NCI-H2081 (cell line): ENCODE measurements around the gene SOBP.
A peak's percentile ranks its signal among the peaks of the same experiment; 100 is the strongest.

Experiments used
- DNase-seq, 2 experiments: peaks; one replicate each; lab custom pipeline; 2025; lab: John Stamatoyannopoulos, UW

SOBP gene

DNA sequence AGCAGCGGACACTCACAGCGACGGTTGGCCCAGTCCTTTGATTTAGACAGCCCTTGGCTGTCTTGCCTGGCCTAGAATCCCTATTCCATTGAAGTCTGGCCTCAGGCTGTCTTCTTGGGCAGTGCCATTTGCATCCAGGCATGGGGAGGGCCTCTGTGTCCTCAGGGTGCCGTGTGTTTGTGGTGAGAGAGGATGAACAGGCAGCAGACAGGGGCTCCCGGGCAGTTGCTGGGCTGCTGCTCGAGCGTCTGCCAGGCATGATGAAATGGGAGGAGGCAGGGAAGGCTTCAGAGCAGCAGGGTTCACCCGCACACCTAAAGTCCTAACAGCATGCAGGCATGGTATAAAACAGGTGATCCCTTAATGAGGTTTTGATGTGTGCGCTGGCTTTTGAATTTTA is 126.9 kb downstream of the SOBP start:
- peak in 1 of 2 experiments; percentile 2 for DNase-seq

- DNase-seq: no peak
Measured at GRCh38 chr6:107617341-107617932, 127.5 kb downstream of the SOBP start.

DNA sequence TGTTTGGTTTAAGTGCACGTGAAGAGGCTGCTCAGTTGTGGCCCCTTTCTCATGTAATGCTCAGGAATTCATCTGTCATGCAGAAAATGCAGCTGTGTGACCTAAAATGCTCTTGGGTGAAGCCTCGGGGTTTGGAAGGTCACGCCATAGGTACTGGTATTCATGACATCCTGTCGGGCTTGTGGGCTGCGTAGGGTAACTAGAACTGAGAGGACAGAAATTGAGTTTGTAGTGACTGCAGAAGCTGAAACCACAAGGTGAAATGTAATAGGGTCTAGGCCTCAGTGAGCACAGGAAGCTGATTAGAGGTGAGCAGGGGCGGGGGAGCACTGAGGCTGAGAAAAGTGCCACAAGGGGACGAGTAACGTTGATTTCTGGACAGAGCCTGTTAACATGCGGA is 128.8 kb downstream of the SOBP start:
- DNase-seq: no peak

GRCh38 chr6:107620732-107621131 is 130.8 kb downstream of the SOBP start:
- peak in 1 of 2 experiments; percentile 43 for DNase-seq

DNA sequence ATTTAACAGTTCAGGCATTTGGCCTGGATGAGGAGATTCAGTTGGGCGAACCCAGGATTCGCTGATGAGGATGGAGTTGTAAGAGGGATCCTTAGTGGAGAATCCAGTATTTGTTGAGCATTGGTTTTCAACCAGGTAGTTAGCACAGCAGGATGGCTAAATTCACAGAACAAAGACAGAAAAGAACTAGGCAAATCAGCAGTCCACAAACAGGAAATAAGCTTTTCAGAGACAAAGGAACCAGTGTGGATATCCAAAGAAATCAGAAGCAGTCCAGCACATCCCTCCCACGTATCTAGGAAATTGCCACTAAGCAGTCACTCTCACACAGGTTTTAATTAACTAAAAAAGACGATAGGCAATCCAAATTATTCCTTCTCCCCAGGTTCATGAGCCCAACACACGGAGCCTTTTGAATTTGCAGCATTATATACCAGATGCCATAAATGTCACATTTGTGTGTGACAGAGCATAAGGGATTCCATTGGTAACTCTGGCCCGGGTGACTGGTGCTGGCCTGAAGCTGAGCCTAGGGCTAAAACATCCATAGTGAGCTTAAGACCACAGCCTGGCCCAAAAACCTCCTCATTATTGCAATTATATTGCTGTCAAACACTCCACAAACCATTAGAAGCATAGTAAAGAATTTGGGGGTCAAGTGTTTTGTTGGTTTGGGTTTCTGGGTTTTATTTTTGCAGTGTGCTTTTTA is 131.5 kb downstream of the SOBP start:
- DNase-seq: peak; percentile 37 to 79

GRCh38 chr6:107622269-107622668 is 132.4 kb downstream of the SOBP start:
- DNase-seq: no peak

GRCh38 chr6:107624050-107624449 is 134.1 kb downstream of the SOBP start:
- DNase-seq: no peak

- DNase-seq: no peak
Measured at GRCh38 chr6:107624541-107624940, 134.6 kb downstream of the SOBP start.

DNA sequence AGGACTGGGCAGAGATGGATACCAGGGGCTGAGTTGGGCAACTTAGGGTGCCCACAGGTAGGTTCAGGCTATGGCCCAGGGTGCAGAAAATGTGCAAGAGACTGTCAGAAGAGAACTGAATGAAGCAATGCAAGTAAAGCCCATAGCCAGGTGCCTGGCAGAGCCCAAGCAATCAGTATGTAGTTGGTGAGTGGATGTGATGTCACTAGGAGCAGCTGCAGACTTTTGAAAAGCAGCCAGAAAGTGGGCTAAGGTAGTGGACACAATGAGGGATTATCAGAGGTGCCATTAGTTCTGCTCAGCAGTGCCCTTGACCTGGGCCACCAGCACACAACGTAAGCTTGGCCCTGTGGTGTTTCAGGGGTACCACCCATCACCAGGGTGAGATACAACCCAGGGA is 135.3 kb downstream of the SOBP start:
- DNase-seq: peak in 1 of 2 experiments; percentile 14

GRCh38 chr6:107626645-107627044 is 136.7 kb downstream of the SOBP start:
- DNase-seq: no peak

DNA sequence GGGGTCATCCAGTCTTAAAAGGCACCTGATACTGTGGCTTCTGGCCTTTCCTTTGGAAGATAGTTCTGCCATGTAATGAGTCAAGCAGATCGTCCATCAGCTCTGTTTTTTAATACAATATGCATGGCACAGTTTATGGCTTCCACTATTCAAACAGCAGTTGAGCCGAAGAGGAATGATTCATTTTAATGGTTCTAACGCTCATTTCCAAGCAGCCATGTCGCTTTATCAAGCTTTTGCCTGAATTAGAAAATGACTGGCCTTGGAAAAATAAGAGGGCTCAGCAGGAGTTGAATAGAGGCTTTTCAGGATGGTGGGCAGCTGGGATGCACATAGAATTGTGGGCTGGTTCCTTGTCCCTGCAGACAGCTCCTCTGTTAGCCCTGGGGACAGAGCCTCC is 138.1 kb downstream of the SOBP start:
- DNase-seq: peak; percentile 28 to 44

DNA sequence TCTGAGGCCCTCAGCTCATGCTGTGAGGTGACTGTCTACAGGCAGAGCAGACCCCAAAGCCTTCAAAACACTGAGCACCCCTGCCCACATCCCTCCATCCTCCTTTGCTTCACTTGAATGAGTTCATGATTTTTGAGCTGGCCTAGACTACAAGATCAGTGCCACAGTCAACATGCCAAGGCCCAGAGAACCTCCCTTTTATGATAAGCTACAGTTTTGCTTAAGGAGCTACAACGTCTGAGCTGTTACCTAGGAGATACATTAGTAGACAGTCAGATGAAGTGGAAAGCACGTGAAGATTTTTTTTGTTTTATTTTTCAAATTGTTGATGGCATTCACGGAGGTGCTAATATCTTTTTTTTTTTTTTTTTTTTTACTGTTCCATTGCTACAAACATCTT is 139.0 kb downstream of the SOBP start:
- DNase-seq: no peak

DNA sequence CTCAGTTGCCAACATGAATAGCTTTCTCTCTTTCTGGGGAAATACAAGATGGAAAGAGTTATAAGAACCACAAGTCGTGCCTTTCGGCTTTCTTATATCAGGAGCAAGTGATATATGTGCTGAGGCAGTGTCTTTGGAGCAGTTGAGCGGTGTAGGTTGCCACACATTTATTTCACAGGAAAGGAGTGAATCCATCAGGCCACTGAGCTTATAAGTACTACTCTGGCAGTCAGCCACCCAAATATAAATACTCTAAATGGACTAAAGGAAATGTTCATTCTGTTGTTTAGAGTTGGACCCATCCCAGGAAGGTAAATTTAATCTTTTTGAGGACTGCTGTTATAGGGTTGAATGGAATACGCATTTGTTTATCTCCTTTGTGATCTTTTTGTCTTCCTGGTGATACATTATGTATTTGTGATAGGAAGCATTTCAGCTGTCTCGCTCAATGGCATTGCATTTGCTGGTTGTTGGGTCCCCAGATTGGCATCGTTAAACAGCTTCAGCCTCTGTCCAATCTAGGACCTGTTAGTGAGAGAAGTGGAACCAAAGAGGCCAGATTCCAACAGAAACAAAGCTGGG is 139.7 kb downstream of the SOBP start:
- DNase-seq: peak; percentile 62 to 91

GRCh38 chr6:107630348-107630977 is 140.5 kb downstream of the SOBP start:
- no peak for DNase-seq

DNA sequence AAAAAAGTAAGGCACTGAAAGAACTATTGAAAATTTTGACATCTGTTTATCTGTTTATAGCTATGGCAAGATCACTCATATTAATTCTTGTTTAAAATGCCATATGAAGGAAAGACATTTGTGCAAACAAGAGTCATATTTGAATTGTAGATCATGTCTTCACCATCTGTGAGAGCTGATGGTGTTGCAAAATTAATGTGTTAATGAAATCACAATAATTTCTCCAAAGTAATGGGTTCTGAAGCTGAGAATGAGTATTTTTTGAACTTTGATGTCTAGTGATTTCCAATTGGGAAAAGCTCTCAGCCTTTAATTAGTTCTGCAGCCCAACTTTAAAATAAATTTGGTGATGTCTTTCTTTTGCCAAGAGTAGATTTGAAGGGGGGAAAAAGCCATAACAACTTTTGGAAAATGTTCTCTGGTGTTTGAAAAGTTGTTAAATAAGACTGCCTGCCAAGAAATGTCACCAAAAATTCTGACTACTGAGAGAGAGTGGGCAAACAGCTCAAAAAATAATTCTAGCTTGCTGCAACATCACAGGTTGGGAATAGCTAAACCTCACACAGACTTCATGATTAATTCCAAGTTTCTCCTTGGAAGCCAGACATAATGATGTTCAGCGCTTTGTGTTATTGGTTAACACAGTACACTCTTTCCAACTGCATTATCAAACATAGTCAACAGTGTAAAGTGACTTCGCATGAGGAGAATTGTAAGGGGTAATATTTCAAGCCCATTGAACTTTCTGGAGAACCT is 142.6 kb downstream of the SOBP start:
- no peak for DNase-seq

GRCh38 chr6:107633680-107634323 is 143.9 kb downstream of the SOBP start:
- no peak for DNase-seq

DNA sequence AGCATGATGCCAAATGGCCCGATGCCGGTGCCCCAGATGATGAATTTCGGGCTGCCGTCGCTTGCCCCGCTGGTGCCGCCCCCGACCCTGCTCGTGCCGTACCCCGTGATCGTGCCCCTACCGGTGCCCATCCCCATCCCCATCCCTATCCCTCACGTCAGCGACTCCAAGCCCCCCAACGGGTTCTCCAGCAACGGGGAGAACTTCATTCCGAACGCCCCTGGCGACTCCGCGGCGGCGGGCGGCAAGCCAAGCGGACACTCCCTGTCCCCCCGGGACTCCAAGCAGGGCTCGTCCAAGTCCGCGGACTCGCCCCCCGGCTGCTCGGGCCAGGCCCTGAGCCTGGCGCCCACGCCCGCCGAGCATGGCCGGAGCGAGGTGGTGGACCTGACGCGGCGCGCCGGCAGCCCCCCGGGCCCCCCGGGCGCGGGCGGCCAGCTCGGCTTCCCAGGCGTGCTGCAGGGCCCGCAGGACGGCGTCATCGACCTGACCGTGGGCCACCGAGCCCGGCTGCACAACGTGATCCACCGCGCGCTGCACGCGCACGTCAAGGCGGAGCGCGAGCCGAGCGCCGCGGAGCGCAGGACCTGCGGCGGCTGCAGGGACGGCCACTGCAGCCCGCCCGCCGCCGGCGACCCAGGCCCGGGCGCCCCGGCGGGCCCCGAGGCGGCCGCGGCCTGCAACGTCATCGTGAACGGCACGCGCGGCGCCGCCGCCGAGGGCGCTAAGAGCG is 144.6 kb downstream of the SOBP start:
- DNase-seq: no peak

DNA sequence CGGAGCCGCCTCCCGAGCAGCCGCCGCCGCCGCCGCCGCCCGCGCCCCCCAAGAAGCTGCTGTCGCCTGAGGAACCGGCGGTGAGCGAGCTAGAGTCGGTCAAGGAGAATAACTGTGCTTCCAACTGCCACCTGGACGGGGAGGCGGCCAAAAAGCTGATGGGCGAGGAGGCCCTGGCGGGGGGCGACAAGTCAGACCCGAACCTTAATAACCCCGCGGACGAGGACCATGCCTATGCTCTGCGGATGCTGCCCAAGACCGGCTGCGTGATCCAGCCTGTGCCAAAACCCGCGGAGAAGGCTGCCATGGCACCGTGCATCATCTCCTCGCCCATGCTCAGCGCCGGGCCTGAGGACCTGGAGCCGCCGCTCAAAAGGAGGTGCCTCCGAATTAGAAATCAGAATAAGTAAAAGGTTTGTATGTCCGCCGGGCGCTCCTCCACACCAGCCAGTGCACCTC is 145.2 kb downstream of the SOBP start:
- no peak for DNase-seq

DNA sequence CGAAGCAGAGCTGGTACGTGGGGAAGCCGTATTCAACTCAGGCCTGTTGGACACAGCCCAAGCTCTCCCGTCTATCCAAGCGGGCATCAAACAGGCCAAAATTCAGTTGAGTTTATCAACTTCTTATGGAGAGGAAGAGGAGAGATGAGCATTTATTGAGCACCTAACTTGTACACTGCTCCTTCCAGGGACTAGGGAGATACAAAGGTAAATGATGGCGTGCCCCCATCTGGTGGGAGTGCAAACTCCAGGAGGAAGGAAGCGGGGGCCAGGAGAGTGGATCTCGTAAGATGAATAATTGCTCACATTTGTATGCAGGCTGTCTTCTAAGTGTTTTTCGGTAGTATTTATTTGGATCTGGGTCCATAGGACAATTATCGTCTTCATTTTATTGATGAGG is 146.6 kb downstream of the SOBP start:
- no peak for DNase-seq

GRCh38 chr6:107637316-107638315 is 147.7 kb downstream of the SOBP start:
- no peak for DNase-seq
